Measurements from ENCODE around the gene ARHGEF4. TPM values are rescaled to one million over a fixed set of nuclear protein-coding genes. Genes with fewer than 3 reads are reported as not detected.

ARHGEF4 gene, protein sequence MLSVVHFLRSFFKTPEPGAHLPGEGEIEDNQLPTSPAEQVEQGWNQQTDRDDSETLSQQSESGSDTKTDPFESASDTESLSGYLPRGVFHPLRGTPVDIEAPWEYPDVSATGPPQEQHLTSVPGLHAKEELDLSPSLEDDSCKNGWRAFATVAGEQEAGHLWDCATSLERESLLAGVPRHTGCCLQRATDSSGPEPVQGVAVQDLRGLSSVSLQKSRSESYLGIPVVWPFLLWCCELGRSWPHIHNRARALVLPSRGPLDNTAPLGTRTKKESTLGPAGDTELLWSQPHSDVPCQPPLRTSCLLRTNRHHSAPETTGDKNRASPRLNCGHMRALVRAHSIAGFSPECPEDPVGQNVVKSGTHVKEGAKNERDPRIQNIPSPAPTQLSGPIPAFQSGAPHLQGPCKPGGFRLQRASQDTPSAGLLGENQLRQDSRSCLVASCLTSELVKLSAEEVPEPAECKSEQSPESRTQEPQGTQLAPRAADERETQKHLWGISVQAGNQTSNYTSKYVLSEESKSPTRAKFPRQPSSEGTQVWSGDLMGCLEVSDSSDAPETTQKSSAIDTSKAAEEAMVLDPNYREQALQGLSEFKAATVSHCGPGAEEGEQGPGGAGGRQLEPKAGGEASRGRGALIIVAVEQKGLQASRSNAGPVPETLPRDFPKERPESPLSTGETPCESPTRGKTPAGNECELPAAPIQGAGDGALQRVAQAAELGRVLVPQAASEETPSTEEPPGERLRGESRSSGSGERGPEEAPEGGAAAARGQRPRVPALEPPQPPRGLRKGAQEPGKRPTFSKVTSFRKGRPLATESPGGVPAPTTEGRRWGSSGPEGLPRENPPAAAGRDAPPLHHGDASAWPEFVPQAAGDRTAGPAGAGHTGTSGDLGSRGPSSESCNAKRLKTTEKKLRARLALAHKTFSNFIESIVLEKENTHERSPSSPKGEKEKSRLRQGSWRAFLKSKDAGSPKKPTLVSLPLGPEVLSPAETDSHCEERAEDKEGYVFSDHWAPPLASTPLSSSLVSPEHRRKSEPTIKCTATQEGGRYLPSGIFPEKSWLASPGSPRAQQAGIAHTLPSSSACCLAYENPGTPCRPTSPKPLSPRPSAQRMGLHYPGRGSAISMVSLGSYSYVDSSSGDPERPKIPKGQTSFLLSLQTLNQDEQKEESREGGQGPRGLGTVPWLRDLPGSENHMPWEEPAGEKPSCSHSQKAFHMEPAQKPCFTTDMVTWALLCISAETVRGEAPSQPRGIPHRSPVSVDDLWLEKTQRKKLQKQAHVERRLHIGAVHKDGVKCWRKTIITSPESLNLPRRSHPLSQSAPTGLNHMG (N-terminal part only)
- total RNA-seq: 1 to 10 TPM in 4 of 5 experiments, not detected in 1; 2.0 to 4.4 (median 3.0) TPM
- 1 to 10 TPM; 2.6 to 3.5 TPM for polyA plus RNA-seq
- total RNA-seq: 3.0 reads per million, percentile 16 among the genes with 10 or more reads in this experiment

DNA sequence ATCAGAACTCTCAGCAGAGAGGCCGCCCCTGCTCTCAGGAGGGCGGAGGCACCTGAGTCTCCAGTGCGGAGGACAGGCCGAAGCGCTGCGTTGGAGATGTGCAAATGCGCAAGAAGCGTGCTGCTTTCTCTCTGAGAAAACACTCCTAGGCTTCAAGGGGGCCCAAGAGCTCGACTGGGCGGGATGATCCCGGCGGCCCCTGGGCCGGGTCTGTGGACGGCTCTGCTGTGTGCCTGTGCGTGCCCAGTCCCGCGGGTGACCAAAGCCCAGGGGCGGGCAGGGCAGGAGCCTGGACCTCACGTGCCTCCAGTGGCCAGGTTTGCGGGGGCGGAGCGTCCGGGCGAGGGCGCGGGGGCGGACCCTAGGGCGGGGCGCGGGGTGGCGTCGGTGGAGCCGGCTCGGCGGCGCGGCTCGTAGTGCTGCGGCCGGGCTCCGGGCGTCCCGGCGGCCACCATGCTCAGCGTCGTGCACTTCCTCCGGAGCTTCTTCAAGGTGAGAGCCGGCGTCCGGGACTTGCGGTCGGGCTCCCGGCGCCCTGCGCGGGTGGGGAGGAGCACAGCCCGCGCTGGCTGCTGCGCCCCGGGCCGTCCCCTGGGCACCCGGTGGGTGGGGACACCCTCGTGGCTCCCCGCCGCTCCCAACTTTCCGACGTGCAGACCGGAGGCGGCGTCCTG is at the start of gene ARHGEF4:
ARHGEF4 (plus strand) TSS at position 414 of the 674 bp plus-strand sequence; CDS start at position 454, 40 bp downstream.
- Histone ChIP-seq H3K27ac (ENCODE audit: low read depth, low read length) (no peak within 1 kb of the TSS), H3K27me3 (ENCODE audit: control insufficient read depth in 2 of 2, insufficient read depth in 2 of 2, low read length in 2 of 2) (no peaks in the 10 kb centered on the region), H3K9me3 (ENCODE audit: control insufficient read depth in 2 of 3, low read length in 3 of 3) (no peaks in the 10 kb centered on the region), H3K36me3 (ENCODE audit: control insufficient read depth in 2 of 3, insufficient read depth in 3 of 3, low read length in 3 of 3) (no peaks in the 10 kb centered on the region), H3K4me3 (ENCODE audit: low read length) (no peak within 1 kb of the TSS), H3K4me1 (ENCODE audit: control insufficient read depth in 2 of 2, insufficient read depth in 2 of 2, low read length in 2 of 2) (no peaks in the 10 kb centered on the region)
- ChIA-PET CTCF (no interaction called here), POLR2A (no interaction called here)
- Mint-ChIP-seq H3K27ac (no peak within 1 kb of the TSS), H3K27me3 (peaks cover 38 to 60% (median 43%) of the 10 kb centered on the region in 5 donors), H3K4me1 (peaks cover 0 to 3% (median 0%) of the 10 kb centered on the region in 7 donors), H3K4me3 (peak within 1 kb of the TSS in 5 of 10 donors; percentile 12 to 79 (median 49)), H3K9me3 (no peaks in the 10 kb centered on the region), H3K36me3 (no peaks in the 10 kb centered on the region)
- intact Hi-C loops (cut with micrococcal nuclease): loop anchor here in 1 of 2 donors (5.0 kb wide), 1 partner anchor 39 kb away; no protein-coding TSS in a partner anchor
- peak; percentile 21 for ATAC-seq
- DNase-seq: peak in 1 of 9 donors; percentile 40

DNA sequence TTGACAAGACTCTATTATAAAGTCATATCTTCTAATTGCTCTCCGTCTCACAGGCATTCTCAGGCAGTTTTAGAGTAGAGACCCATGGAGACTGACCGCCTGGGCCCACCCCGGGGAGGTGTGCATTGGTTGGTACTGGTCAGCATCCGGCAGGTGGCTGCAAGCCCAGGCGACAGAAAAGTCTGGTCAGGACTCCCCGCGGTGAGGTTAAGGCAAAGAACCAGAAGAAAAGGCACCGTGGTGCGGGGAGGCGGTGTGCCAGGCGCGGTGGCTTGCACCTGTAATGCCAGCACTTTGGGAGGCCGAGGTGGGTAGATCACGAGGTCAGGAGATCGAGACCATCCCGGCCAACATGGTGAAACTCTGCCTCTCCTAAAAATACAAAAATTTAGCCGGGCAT is 48.9 kb upstream of the ARHGEF4 start:
- no peak overlapping the region for H3K4me3 Mint-ChIP-seq
- CTCF ChIA-PET: interaction anchor here (1.5 kb wide), 1 partner anchor 9 kb away, joined by 4 read pairs; no protein-coding TSS in a partner anchor
- DNase-seq (no peak), ATAC-seq (no peak)
- no peak overlapping the region for H3K27ac ChIP-seq (ENCODE audit: low read depth, low read length)
- no peaks in the 10 kb centered on the region for H3K36me3 Mint-ChIP-seq
- H3K9me3 ChIP-seq (ENCODE audit: control insufficient read depth in 2 of 3, low read length in 3 of 3): no peaks in the 10 kb centered on the region
- H3K4me3 ChIP-seq (ENCODE audit: low read length): no peak overlapping the region
- no peaks in the 10 kb centered on the region for H3K27me3 ChIP-seq (ENCODE audit: control insufficient read depth in 2 of 2, insufficient read depth in 2 of 2, low read length in 2 of 2)
- peaks cover 0 to 7% (median 0%) of the 10 kb centered on the region in 11 donors for H3K9me3 Mint-ChIP-seq
- no peaks in the 10 kb centered on the region for H3K4me1 Mint-ChIP-seq
- H3K27ac Mint-ChIP-seq: no peak overlapping the region
- H3K4me1 ChIP-seq (ENCODE audit: control insufficient read depth in 2 of 2, insufficient read depth in 2 of 2, low read length in 2 of 2): no peaks in the 10 kb centered on the region
- intact Hi-C loops (cut with micrococcal nuclease): no loop called here
- POLR2A ChIA-PET: no interaction called here
- no peaks in the 10 kb centered on the region for H3K36me3 ChIP-seq (ENCODE audit: control insufficient read depth in 2 of 3, insufficient read depth in 3 of 3, low read length in 3 of 3)
- peaks cover under 1 to 12% (median 8%) of the 10 kb centered on the region in 5 donors for H3K27me3 Mint-ChIP-seq

DNA sequence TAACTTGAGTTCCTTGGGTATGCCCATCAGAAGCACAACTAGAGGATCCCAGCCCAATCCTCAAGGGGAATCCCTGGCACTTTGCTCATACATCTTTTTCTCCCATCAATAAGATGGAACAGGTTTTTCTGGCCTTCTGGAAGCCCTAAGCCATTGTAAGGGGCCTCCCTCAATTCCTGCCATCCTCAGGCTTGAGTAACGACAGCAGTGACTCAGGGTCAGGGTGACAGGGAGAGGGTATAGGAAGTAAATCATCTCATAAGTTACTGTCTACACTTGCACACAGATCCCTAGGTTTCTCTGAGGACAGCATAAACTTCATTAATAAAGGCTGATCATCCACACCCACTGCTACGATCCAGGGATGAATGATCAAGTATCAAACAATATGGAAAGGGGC is 46.4 kb upstream of the ARHGEF4 start:
- Histone ChIP-seq H3K27ac (ENCODE audit: low read depth, low read length) (no peak overlapping the region), H3K27me3 (ENCODE audit: control insufficient read depth in 2 of 2, insufficient read depth in 2 of 2, low read length in 2 of 2) (no peaks in the 10 kb centered on the region), H3K4me3 (ENCODE audit: low read length) (no peak overlapping the region), H3K9me3 (ENCODE audit: control insufficient read depth in 2 of 3, low read length in 3 of 3) (no peaks in the 10 kb centered on the region), H3K4me1 (ENCODE audit: control insufficient read depth in 2 of 2, insufficient read depth in 2 of 2, low read length in 2 of 2) (no peaks in the 10 kb centered on the region), H3K36me3 (ENCODE audit: control insufficient read depth in 2 of 3, insufficient read depth in 3 of 3, low read length in 3 of 3) (no peaks in the 10 kb centered on the region)
- Mint-ChIP-seq H3K27me3 (peaks cover 0 to 16% (median 0%) of the 10 kb centered on the region in 5 donors), H3K4me1 (peaks cover 0 to 4% (median 0%) of the 10 kb centered on the region in 7 donors), H3K36me3 (no peaks in the 10 kb centered on the region), H3K4me3 (no peak overlapping the region), H3K27ac (peak overlapping the region in 1 of 9 donors; percentile 48), H3K9me3 (peaks cover 0 to 1% (median 0%) of the 10 kb centered on the region in 11 donors)
- ChIA-PET POLR2A (no interaction called here), CTCF (interaction anchor here (0.6 kb wide), 2 partner anchors 191 to 367 kb away, joined by 3 to 6 read pairs; no protein-coding TSS in a partner anchor)
- no peak for DNase-seq
- ATAC-seq: no peak
- intact Hi-C loops (cut with micrococcal nuclease): no loop called here

DNA sequence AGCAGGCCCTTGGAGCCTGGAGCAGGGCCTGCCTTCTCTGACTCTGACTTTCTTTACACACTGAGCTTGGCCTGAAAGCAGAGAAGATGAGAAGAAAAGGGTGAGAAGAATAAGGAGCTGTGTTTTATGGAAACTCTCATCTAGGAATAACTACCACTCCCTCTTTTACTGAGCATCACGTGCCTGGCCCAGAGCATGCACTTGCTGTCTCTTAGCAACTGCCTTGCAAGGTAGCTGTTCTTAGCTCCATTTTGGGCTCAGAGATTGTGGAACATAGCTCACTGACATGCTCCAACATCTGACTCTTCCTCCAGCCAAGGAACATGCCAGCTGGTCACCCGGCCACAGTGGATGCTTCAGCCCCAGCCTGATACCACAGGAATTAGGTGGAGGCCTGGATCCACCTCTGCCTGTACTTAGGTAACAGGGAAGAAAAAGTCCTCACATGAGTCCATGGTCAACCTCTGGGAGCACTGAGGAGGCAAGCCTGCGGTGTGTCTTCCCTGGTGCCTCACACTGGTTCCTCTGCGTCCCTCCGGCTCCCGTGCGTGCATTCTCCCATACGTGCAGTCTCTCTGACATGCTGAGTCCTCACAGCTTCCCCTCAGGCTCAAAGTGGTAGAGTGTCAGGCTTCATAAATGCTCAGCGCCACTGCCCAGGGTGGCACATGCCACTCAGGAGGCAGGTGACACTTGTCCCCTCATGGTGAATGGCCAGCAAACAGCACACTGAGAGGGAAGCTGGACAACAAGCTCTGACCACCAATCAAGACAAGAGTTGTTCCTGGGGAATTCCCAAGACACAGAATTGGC is 45.7 kb upstream of the ARHGEF4 start:
- ATAC-seq: no peak
- DNase-seq: no peak
- Mint-ChIP-seq H3K36me3 (no peaks in the 10 kb centered on the region), H3K27me3 (peaks cover 0 to 19% (median 0%) of the 10 kb centered on the region in 5 donors), H3K4me1 (peaks cover 0 to 8% (median 0%) of the 10 kb centered on the region in 7 donors), H3K9me3 (peaks cover 0 to 1% (median 0%) of the 10 kb centered on the region in 11 donors), H3K27ac (peak overlapping the region in 1 of 9 donors; percentile 43), H3K4me3 (no peak overlapping the region)
- CTCF ChIA-PET: interaction anchor here (0.6 kb wide), 2 partner anchors 190 to 367 kb away, joined by 3 to 6 read pairs; no protein-coding TSS in a partner anchor
- Histone ChIP-seq H3K4me3 (ENCODE audit: low read length) (no peak overlapping the region), H3K27me3 (ENCODE audit: control insufficient read depth in 2 of 2, insufficient read depth in 2 of 2, low read length in 2 of 2) (no peaks in the 10 kb centered on the region), H3K4me1 (ENCODE audit: control insufficient read depth in 2 of 2, insufficient read depth in 2 of 2, low read length in 2 of 2) (no peaks in the 10 kb centered on the region), H3K9me3 (ENCODE audit: control insufficient read depth in 2 of 3, low read length in 3 of 3) (no peaks in the 10 kb centered on the region), H3K36me3 (ENCODE audit: control insufficient read depth in 2 of 3, insufficient read depth in 3 of 3, low read length in 3 of 3) (no peaks in the 10 kb centered on the region), H3K27ac (ENCODE audit: low read depth, low read length) (no peak overlapping the region)
- intact Hi-C loops (cut with micrococcal nuclease): no loop called here
- POLR2A ChIA-PET: no interaction called here

DNA sequence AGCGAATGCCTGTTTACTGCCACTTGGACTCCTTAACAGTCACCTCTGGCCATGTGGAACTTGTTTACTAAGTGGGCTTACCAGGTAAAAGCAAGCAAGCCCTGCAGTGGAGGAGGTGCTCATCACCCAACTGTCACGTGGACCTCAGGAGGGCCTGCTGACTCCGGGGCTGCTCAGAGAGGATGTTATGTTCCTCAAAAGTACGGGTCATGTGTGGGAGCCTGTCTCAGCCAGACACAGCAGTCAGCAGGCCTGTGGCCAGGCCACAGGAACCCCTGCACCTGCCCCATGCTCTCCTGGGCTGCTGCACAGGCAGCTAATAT is 45.1 kb upstream of the ARHGEF4 start:
- no peak overlapping the region for H3K4me3 Mint-ChIP-seq
- DNase-seq (no peak), ATAC-seq (no peak)
- H3K36me3 ChIP-seq (ENCODE audit: control insufficient read depth in 2 of 3, insufficient read depth in 3 of 3, low read length in 3 of 3): no peaks in the 10 kb centered on the region
- ChIA-PET CTCF (no interaction called here), POLR2A (no interaction called here)
- no peaks in the 10 kb centered on the region for H3K9me3 ChIP-seq (ENCODE audit: control insufficient read depth in 2 of 3, low read length in 3 of 3)
- no peaks in the 10 kb centered on the region for H3K36me3 Mint-ChIP-seq
- H3K9me3 Mint-ChIP-seq: peaks cover 0 to 1% (median 0%) of the 10 kb centered on the region in 11 donors
- no peak overlapping the region for H3K4me3 ChIP-seq (ENCODE audit: low read length)
- H3K27ac ChIP-seq (ENCODE audit: low read depth, low read length): no peak overlapping the region
- peaks cover 0 to 8% (median 0%) of the 10 kb centered on the region in 7 donors for H3K4me1 Mint-ChIP-seq
- no peaks in the 10 kb centered on the region for H3K27me3 ChIP-seq (ENCODE audit: control insufficient read depth in 2 of 2, insufficient read depth in 2 of 2, low read length in 2 of 2)
- no peak overlapping the region for H3K27ac Mint-ChIP-seq
- H3K4me1 ChIP-seq (ENCODE audit: control insufficient read depth in 2 of 2, insufficient read depth in 2 of 2, low read length in 2 of 2): no peaks in the 10 kb centered on the region
- intact Hi-C loops (cut with micrococcal nuclease): no loop called here
- H3K27me3 Mint-ChIP-seq: peaks cover 0 to 19% (median 0%) of the 10 kb centered on the region in 5 donors
